ENCODE results near the gene SRGAP3. TPM values are rescaled to one million over a fixed set of nuclear protein-coding genes. Genes with fewer than 3 reads are reported as not detected.

SRGAP3 gene
- total RNA-seq, 1 donor from 2014 or later = 10.3 TPM

DNA sequence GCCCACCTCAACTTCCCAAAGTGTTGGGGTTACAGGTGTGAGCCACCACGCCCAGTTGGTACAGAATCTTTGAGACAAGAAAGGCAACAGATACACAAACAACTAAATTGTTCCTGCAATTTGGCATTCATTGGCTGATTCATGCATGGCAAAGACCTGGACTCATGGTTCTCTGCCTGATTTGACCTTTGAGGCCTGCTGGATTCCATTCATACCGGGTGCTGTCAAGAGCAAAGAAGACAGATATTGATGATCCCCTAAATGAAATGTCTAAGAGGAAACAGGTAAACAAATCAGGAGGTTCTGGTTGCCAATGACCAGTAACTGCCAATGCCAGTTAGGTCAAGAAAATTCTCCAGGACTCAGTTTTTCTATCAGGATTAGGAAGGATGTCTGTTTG lies 242.2 kb downstream of the SRGAP3 start:
- Histone ChIP-seq H3K4me3 (no peak overlapping the region), H3K27ac (replicated peaks) (no peak overlapping the region), H3K9me3 (replicated peaks) (no peaks in the 10 kb centered on the region), H3K27me3 (ENCODE audit: low read depth) (no peaks in the 10 kb centered on the region), H3K36me3 (no peaks in the 10 kb centered on the region), H3K4me1 (no peaks in the 10 kb centered on the region)
- DNase-seq = no peak
- intact Hi-C loops (cut with micrococcal nuclease) = no loop called here
- no peak for TF ChIP-seq CTCF (IDR thresholded peaks at IDR 0.05; ENCODE audit: borderline replicate concordance)

DNA sequence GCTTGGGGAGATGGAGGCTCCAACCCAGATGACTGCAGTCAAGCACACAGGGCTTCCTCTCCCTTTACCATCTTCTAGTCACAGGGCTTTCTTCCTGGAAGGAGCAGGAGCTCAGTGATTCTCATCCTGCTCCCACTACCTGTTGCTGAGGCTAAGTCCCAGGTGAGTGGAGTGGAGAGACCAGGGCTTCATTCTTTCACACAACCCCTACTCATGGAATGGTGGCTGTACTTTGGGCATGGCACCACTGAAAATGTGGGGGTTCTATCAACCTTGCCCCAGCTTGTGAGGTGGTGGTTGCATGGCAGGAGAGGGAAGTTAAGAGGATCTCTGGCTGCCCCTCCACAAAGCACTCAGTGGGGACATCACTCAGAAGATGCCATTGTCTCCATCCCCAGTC lies 249.4 kb downstream of the SRGAP3 start:
- no peak for TF ChIP-seq CTCF (IDR thresholded peaks at IDR 0.05; ENCODE audit: borderline replicate concordance)
- H3K27me3 ChIP-seq (ENCODE audit: low read depth) = no peaks in the 10 kb centered on the region
- H3K9me3 ChIP-seq (replicated peaks) = no peaks in the 10 kb centered on the region
- no peaks in the 10 kb centered on the region for H3K36me3 ChIP-seq
- no peak for DNase-seq
- intact Hi-C loops (cut with micrococcal nuclease) = no loop called here
- H3K4me3 ChIP-seq = no peak overlapping the region
- peaks cover 14% of the 10 kb centered on the region for H3K4me1 ChIP-seq
- H3K27ac ChIP-seq (replicated peaks) = no peak overlapping the region

- DNase-seq = no peak
- Histone ChIP-seq H3K27ac (replicated peaks) (peak overlapping the region; percentile 62), H3K9me3 (replicated peaks) (no peaks in the 10 kb centered on the region), H3K4me1 (peaks cover 14% of the 10 kb centered on the region), H3K4me3 (no peak overlapping the region), H3K27me3 (ENCODE audit: low read depth) (no peaks in the 10 kb centered on the region), H3K36me3 (no peaks in the 10 kb centered on the region)
- no peak for TF ChIP-seq CTCF (IDR thresholded peaks at IDR 0.05; ENCODE audit: borderline replicate concordance)
- intact Hi-C loops (cut with micrococcal nuclease) = no loop called here
Observed at GRCh38 chr3:8997151-8997550, 252.3 kb downstream of the SRGAP3 start.

GRCh38 chr3:8996681-8997121 lies 252.7 kb downstream of the SRGAP3 start:
- Histone ChIP-seq H3K27me3 (ENCODE audit: low read depth) (no peaks in the 10 kb centered on the region), H3K36me3 (no peaks in the 10 kb centered on the region), H3K9me3 (replicated peaks) (no peaks in the 10 kb centered on the region), H3K4me3 (no peak overlapping the region), H3K27ac (replicated peaks) (peak overlapping the region; percentile 62), H3K4me1 (peaks cover 14% of the 10 kb centered on the region)
- intact Hi-C loops (cut with micrococcal nuclease) = no loop called here
- DNase-seq = peak; percentile 51
- peak; percentile 52 for TF ChIP-seq CTCF (IDR thresholded peaks at IDR 0.05; ENCODE audit: borderline replicate concordance)

DNA sequence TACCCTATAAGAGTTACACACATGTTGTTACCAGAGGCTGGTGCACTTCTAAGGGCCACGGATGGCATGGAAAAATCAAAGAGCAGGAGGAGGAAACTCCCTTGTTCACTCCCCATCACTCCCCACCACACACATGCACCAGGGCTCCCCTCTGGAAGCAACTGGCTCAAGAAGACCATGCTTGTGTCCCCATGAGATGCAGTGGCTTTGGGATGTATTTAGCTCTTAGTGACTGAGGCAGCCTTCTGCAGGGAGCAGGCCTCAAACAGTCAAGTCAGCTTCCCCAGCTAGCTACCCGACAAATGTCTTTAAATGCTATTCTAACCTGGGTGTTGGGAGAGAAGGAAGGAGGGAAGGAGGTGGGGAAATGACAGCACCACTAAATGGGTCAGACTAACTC lies 253.2 kb downstream of the SRGAP3 start:
- Histone ChIP-seq H3K4me3 (no peak overlapping the region), H3K27ac (replicated peaks) (peak overlapping the region; percentile 62)

More for the DNA sequence above, 253.2 kb downstream of the SRGAP3 start:
- H3K27me3 ChIP-seq (ENCODE audit: low read depth) = no peaks in the 10 kb centered on the region
- no peaks in the 10 kb centered on the region for H3K36me3 ChIP-seq
- intact Hi-C loops (cut with micrococcal nuclease) = no loop called here
- no peak for DNase-seq
- no peaks in the 10 kb centered on the region for H3K9me3 ChIP-seq (replicated peaks)
- TF ChIP-seq CTCF (IDR thresholded peaks at IDR 0.05; ENCODE audit: borderline replicate concordance) = no peak
- H3K4me1 ChIP-seq = peaks cover 14% of the 10 kb centered on the region

All from left ventricle myocardium inferior (tissue), 1 donor.